HK-2 (cell line): ENCODE measurements around the gene CALML3.
"Not testable (repeated sequence)": the region's sequence is repeated elsewhere in the genome, so short reads cannot be mapped to it uniquely, and the experiment has no call there.

Experiments
- DNase-seq: peaks from one replicate; pipeline ENCODE4 v3.0.0-alpha.2; 2018; ENCODE audit not compliant: unreplicated experiment

CALML3 gene

DNA sequence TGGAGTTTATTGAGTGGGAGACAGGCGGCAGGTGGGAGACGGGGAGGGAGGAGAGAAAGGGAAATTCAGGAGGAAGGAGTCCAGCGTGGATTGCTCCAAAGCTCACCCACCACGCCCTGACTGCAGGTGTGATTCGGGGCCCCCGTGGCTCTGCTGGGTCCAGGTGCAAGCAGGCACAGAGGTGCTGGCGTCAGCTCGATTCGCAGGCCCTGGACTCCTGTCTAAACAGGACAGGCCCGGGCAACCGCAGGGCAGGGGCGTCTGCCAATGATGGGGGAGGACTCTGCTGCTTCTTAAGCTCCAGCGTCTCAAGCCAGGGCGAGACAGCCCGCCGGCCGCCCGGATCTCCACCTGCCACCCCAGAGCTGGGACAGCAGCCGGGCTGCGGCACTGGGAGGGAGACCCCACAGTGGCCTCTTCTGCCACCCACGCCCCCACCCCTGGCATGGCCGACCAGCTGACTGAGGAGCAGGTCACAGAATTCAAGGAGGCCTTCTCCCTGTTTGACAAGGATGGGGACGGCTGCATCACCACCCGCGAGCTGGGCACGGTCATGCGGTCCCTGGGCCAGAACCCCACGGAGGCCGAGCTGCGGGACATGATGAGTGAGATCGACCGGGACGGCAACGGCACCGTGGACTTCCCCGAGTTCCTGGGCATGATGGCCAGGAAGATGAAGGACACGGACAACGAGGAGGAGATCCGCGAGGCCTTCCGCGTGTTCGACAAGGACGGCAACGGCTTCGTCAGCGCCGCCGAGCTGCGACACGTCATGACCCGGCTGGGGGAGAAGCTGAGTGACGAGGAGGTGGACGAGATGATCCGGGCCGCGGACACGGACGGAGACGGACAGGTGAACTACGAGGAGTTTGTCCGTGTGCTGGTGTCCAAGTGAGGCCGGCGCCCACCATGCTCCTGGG lies at the start of gene CALML3:
TSS of gene CALML3 (plus strand) at position 321 of the 920 bp plus-strand sequence. CDS start at position 446, 125 bp downstream.
- DNase-seq: no peak

DNA sequence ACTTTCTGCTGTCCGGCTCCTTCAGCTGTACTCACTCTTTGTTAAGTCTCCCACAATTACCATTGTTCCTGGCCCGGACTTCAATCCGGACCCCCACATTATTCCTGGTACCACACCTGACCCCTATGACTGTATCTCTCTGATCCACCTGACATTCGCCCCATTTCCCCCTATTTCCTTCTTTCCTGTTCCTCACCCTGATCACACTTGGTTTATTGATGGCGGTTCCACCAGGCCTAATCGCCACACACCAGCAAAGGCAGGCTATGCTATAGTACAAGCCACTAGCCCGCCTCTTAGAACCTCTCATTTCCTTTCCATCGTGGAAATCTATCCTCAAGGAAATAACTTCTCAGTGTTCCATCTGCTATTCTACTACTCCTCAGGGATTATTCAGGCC lies 49.7 kb upstream of the CALML3 start:
- not testable (repeated sequence) for DNase-seq

DNA sequence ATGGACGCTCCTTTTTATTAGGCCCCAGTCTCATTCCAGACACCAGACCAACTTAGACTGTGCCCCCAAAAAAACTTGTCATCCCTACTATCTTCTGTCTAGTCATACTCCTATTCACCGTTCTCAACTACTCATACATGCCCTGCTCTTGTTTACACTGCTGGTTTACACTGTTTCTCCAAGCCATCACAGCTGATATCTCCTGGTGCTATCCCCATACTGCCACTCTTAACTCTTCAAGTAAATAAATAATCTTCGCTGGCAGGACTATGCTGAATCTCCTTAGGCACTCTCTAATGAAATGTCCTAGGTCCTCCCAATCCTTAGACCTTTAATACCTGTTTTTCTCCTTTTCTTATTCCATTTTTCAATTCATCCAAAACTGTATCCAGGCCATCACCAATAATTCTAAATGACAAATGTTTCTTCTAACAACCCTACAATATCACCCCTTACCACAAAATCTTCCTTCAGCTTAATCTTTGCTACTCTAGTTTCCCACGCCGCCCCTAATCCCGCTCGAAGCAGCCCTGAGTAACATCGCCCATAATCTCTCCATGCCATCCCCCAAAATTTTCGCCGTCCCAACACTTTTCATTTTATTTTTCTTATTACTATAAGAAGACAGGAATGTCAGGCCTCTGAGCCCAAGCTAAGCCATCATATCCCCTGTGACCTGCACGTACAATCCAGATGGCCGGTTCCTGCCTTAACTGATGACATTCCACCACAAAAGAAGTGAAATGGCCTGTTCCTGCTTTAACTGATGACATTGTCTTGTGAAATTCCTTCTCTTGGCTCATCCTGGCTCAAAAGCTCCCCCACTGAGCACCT lies 48.6 kb upstream of the CALML3 start:
- not testable (repeated sequence) for DNase-seq

DNA sequence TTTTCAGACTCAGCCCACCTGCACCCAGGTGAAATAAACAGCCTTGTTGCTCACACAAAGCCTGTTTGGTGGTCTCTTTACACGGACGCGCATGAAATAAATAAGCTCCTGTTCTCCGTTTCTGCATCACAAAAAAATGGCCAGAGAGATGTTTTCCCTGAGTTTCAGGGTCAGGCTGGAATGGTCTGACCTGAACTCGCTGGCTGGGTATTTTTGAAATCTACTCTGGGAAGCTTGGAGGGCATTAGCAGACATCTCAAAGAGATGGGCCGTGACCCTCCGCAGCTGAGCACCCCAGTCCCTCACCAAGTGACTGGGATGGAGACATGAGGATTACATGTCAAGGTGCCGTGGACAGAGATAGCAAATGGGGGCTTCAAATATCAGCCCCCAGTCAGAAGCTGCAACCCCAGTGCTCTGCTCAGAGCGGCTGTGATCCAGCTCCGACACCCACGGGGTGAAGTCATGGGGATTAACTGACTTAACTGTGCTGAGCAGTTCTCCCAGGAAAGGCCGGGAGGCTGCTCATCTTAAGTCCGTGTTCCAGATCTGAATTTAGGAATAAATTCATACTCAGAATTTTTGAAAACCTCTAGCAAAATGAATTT lies 47.7 kb upstream of the CALML3 start:
- DNase-seq: no peak

DNA sequence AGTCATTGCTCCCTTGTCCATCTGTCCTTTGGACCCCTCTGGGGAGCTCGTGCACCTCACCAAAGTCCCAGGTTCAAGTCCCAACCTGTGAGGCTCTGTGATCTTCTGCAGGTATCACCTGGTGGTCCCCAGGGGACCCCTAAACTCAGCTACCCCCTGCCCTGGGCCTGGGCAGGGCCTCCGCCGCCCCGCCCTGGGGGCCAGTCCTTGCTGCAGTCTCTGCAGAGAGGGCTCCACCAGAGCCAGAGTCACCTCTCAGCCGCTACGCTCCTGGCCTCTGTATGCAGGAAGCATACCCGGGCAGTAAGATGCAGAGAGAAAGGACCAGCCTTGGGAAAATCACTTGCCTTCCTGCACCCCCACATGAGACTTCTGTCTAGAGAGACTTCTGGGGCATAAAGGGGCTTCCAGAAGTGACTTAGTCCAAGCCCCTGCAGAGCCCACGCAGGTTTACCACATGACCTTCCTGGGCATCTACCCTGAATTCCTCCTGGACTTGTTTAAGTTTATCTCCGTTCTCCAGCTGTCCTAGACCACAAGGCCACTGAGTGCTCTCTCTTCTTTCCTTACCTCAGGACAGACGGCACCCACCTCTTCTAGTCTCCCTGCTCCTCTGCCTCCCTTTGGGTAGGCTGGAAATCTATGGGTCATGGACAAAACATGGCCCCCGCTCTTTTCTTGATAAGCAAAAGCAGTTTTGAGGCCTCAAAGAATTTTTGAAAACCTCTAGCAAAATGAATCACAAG lies 46.6 kb upstream of the CALML3 start:
- DNase-seq: no peak

DNA sequence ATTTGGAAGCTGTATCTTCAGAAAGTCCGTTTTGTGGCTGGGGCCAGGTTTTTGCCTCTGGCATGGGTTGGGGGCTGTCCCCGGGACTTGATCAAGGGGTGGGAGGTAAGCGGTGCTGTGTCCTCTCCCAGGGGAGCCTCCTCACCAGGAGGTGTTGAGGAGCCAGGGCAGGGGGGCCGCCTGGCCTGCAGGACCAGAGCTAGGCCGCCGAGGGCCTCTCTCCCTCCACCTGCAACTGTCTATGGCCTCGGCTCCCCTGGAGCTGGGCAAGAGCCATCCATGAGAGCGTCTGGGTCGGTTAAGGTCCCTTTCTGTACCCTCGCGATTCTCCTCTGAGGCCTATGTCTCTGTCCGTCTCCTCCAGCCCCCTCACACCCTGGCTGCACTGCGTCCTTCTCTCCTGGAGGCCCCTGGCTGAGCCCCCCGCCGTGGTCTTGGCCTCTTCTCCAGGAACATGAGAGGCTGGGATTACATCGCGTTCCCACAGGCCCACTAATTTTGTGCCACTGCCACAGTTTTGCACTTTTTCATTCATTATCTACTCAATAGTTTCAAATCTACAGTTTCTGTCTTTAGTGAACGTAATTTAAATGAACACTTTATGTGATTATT lies 46.0 kb upstream of the CALML3 start:
- no peak for DNase-seq

DNA sequence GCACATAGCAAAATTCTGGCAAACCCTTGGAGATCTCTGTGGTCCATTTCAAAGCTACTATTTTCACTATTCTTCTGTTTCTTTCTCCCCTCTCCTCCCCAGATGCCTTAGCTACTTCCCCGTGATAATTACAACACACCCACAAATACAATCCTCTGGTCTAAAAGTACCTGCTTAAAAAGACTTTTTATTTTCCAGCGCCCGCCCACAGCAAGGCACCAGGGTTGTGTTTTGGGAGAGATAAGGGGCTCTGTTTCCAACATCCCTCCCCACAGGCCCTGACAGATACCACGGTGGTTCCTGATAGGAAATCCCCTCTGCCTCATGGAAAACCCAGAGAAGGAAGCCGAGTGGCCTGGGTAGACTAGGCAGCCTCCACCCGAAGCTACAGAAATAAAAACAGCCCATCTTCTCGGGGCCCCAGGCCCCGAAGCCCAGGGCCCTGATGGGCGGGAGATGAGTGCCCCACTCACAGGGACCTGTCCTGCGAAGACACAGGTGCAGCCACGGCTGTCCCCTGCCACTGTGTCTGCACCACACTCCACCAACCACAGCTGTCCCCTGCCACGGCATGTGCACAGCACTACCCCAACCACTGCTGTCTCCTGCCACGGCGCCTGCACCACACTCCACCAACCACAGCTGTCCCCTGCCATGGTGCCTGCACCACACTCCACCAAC lies 45.1 kb upstream of the CALML3 start:
- DNase-seq: no peak

DNA sequence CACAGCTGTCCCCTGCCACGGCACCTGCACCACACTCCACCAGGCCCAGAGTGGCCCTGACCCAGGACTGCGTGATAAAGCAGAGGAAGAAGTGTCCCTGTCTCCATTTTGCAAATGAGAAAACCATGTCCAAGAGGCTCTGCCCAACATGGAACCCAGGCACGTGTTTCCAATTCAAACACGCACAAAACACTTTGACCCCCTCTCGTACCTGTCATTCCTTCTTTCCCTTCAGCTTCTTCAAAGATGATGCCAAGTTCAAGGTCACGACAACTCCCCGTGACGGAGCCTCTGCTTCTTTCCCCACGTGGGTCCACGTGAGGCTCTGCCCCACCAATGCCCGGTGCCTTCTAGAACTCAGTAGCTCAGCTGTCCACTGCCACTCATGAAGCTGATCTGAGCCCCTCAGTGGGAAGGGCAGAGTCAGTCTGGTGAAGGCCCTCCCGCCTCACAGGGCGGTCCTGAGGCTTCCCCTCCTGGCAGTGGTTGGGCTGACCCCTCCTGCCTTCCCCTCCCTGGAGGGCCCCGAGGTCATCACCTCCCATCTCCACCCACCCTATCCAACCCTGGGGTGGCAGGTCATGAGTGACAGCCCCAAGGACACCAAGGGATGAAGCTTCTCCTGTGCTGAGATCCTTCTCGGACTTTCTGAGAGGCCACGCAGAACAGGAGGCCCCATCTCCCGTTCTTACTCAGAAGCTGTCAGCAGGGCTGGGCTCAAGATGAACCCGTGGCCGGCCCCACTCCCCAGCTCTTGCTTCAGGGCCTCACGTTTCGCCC lies 44.4 kb upstream of the CALML3 start:
- no peak for DNase-seq

DNA sequence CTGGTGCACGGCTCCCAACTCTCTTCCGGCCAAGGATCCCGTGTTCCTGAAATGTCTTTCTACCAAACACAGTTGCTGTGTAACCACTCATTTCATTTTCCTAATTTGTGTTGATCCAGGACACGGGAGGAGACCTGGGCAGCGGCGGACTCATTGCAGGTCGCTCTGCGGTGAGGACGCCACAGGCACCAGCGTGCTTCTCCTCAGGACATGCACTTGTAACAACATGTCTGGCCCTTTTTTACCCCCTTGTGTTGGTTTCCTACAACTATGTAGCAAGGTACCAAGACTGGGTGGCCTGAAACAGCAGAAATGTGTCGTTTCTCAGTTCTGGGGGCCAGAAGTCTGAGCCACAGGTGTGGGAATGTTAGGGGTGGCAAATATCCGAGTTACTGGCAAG lies 43.6 kb upstream of the CALML3 start:
- DNase-seq: no peak

DNA sequence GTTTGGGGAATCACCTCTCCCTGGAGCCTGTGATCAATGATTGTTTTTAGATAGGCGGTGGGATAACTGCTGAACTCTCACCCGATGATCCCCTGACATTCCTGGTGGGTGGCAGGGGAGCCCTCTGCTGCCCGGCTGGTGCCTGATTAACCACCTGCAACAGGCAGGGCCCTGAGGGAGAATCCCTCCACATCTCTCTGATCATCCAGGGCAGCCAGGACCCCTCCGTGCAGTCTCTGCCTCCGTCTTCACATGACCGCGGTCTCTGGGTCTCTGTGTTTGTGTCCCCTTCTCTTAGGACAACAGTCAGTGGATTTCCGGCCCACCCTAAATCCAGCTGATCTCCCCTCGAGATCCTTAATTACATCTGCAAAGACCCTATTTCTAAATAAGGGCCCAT lies 42.7 kb upstream of the CALML3 start:
- DNase-seq: no peak

DNA sequence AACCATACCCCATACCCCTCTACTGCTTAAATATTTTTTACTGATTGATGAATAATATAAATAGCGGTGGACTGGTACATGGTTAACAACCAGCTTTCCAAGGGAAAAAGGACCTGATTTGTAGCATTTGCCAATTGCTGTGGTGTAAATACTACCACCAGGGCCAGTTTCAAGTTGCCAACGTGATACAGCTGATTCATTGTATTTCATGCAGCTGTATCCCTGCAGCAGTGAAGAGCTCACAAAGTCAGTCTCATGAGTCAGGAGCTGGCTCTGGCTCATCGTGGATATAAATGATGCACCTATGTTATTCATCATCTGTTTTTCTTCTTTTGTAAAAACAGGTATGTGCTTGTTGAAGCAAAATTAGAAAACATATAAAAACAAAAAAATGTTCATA lies 40.6 kb upstream of the CALML3 start:
- no peak for DNase-seq

DNA sequence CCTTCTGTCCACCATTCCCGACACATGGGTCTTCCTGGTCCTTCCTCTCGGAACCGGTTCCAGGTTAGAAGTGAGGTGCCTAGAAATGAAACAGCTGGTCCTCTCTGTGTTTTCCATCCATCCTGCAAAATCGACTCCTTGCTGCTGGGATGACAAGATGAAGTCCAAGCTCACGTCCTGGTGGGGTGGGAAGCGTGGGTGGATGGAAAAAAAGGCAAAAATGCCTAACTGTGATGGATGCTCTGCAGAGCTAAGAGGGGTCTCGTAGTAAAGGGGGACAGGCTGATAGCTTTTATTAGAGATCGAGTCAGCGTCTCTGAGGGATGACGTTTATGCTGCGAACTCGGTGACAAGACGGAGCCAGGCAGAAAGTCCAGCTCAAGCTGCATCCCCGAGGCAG lies 39.5 kb upstream of the CALML3 start:
- no peak for DNase-seq

DNA sequence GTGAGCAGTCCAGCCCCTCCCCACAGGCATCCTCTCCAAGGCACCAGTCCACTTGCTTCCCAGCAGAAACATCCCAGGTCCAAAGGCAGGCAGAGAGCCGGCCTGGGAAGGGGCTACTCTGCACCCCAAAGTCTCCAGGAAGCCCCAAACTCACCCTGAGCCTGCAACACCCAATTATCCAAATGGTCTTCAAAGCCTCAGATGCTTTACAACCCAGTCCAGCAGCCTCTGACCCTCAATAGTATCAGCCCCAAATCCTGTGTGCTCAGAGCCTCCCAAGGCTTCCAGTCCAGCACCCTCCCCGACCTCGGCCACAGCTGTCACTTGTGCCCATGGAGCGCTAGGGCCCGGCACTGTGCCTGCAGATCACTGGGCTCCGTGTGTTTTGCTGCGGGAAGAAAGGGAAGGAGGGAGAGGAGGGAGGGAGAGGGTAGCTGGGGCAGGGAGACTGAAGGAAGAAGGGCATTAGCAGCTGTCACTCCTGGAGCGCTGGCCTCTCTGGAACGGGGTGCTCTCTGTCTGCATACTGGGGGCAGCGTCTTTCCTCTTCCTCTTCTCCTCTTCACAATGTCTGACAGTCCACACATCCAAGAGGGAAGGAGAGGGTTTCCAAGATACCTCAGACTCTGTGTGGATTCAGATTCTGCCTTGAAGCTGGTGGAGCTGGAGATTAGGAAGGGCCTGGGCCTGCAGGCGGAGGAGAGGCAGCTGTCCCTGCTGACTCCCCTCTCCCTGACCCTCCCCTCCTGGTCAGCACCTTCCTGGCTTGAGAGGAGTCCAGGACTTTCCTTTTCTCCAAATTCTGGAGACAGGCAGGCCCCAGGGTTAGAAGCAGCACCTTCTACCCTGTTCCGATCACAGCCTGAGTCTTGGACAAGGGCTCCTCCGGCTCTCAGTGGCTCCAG lies 38.6 kb upstream of the CALML3 start:
- DNase-seq: no peak

DNA sequence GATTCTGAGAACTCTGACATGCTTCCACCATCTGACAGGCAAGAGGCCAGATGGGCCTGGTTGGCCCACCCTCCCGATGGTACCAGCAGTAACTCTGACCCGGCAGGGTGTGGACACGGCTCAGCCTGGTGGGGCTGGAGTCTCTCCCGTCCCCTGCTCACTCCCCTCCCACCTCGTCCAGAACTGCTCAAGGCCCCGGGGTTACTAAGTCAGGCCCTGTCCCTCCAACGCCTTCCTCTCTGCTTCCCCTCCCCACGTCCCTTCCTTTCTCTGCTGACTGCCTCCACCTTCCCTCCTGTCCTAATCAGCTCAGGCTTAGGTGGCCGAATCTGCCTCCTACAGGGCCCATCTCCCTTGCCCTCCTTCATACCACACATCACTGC lies 37.9 kb upstream of the CALML3 start:
- DNase-seq: no peak

DNA sequence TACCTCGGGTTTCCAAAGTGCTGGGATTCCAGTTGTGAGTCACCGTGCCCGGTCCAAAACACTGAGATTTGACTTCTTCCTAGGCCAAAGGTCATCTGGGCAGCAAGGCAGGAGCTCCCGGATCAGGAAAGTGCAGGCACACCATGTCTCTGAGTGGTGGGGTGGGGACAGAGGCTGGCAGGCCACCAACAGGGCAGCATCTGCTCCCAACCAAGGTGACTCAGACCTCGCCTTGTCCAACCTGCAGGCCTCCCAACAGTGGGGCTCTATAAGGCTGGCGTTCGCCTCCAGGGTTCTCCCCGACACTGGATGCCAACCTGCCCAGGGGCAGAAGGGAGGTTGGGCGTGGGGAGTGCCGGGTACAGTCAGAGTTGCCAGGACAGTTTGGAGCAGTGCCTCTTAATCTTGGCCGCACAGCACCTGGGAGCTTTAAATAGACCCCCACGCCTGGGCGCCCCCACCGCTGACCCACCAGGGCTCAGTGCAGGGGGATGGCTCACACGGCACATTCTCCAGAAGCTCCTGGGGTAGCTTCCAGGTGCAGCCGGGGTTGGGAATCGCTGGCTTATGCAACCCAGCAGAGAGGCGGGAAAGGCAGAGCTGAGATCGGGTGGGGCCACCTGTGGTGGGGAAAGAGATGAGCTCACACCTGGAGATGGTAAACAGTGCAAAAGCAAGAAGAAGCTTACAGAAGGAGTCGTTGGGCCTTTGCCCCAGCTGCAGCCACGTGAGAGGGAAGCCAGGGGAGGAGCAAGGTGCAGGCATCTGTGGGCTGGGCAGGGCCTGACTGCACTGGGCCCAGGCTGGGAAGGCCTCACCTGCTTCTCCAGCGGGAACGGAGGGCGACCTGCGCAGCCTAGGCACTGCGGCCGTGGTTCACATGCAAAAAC lies 36.2 kb upstream of the CALML3 start:
- no peak for DNase-seq

DNA sequence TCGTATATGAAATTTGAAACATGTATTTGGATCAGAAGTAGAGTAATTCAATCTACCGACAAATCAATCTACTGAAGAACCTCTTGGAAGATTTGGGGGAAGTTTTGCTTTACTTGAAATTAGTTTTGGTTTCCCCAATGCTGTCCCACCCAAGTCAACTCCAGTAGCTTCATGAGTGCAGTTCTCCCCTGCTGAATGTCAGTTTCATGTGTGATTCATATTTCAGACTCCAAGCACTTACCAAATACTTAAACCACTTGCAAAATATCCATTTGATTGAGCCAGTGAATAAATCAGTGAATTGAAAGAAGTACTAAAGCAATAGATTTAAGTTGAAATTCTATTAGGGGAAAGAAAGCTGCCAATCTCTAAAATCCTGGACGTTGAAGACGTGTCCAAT lies 34.7 kb upstream of the CALML3 start:
- no peak for DNase-seq

DNA sequence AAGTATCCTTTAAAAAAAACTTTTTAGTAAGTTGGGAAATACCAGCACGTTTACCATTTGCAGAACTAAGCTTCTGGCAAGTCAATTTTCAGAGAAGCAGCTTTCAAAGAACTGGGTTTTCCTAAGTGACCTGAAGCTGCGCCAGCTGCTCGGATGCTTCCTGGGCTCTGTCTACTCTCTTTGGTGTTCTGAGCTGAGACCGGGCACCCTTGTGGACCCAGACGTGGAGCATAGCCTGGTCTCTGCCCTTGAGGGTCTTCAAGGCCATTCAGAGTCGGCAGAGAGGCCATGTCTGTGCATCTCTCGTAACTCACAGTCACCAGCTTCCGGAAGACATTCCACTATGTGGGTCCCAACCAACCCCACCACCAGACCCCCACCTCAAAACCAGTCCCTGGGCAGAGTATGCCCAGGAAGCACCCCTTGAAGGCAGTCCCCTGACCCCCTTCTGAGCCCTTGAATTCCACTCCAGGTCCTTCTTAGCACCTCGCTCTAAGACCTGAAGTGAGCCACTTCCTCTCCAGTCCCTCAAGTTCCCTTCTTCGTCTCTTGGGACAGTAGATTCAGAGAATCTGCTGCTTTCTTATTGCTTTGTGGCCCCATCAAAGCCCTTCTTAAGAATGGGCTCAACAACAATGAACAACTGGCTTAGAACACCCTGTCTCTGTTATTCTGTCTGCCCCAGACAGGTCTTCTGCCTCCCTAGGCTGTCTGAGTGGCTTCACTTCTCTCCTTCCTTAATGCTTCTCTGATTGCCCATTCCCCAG lies 33.9 kb upstream of the CALML3 start:
- DNase-seq: no peak
